Fibroblast of lung (primary cell): ENCODE measurements around the gene OBSL1. TPM values are rescaled to one million over a fixed set of nuclear protein-coding genes. Genes with fewer than 3 reads are reported as not detected.
A peak's percentile ranks its signal among the peaks of the same experiment; 100 is the strongest.

Experiments
- DNase-seq, 2 donors: peaks; one replicate each; pipeline versions ENCODE4 v3.0.0 to v3.0.0-alpha.2; 2010; ENCODE audit warnings: low read depth in 2 of 2
- H2AFZ ChIP-seq: 2 replicates; pipeline ENCODE4 v1.5.1; 2012; ENCODE audit warnings: low read length, control low read depth, inconsistent platforms
- H3K27ac ChIP-seq: 2 replicates; pipeline ENCODE4 v1.5.1; 2011; ENCODE audit warnings: low read length, control low read depth; ENCODE audit not compliant: insufficient read depth
- H3K27me3 ChIP-seq: 2 replicates; pipeline ENCODE4 v1.5.1; 2011; ENCODE audit warnings: mild to moderate bottlenecking, low read length; ENCODE audit not compliant: control insufficient read depth, insufficient read depth
- H3K36me3 ChIP-seq: 2 replicates; pipeline ENCODE4 v1.5.1; 2011; ENCODE audit warnings: low read length; ENCODE audit not compliant: control insufficient read depth, insufficient read depth
- H3K4me1 ChIP-seq: 2 replicates; pipeline ENCODE4 v1.5.1; 2011; ENCODE audit warnings: low read length; ENCODE audit not compliant: control insufficient read depth, insufficient read depth; ENCODE audit errors: extremely low read depth
- H3K4me2 ChIP-seq: 2 replicates; pipeline ENCODE4 v1.5.1; 2011; ENCODE audit warnings: low read length, control low read depth; ENCODE audit not compliant: insufficient read depth; ENCODE audit errors: extremely low read depth
- H3K4me3 ChIP-seq, 4 experiments: fragments of 200-600 bp in 1 of 4; sonication (generic) in 1 of 4; replicated peaks in 1 of 4; 2 replicates each; pipeline ENCODE4 v1.5.1; 2011 to 2016; ENCODE audit warnings: low read length in 4 of 4, low read depth in 3 of 4, mild to moderate bottlenecking in 3 of 4, control low read depth in 2 of 4, inconsistent platforms in 1 of 4, mixed read lengths in 1 of 4; ENCODE audit not compliant: insufficient read depth in 1 of 4; ENCODE audit errors: control extremely low read depth in 1 of 4
- H3K79me2 ChIP-seq: 2 replicates; pipeline ENCODE4 v1.5.1; 2012; ENCODE audit warnings: mild to moderate bottlenecking, low read length, inconsistent platforms; ENCODE audit not compliant: control insufficient read depth, insufficient read depth
- H3K9ac ChIP-seq: 2 replicates; pipeline ENCODE4 v1.5.1; 2011; ENCODE audit warnings: mild to moderate bottlenecking, low read length, control low read depth; ENCODE audit not compliant: insufficient read depth
- H3K9me3 ChIP-seq: 2 replicates; pipeline ENCODE4 v1.5.1; 2012; ENCODE audit warnings: low read depth, low read length; ENCODE audit not compliant: control insufficient read depth, insufficient read depth
- H4K20me1 ChIP-seq: 2 replicates; pipeline ENCODE4 v1.5.1; 2011; ENCODE audit warnings: low read length; ENCODE audit not compliant: control insufficient read depth, insufficient read depth; ENCODE audit errors: extremely low read depth
- EZH2 ChIP-seq: IDR thresholded peaks from 2 replicates; pipeline ENCODE4 v1.5.1; 2012; ENCODE audit warnings: low read length, control low read depth, mild to moderate bottlenecking; ENCODE audit errors: missing control alignments
- polyA plus RNA-seq, 2 donors: library from polyadenylated mRNA; depleted of rRNA in 1 of 2; stranded (reverse) in 1 of 2; unstranded in 1 of 2; fragments of >200 nt; gene quantifications; 2 replicates each; pipeline ENCODE4 v1.2.1, GENCODE V29; 2011 to 2012; ENCODE audit warnings: missing spikeins in 1 of 2
- total RNA-seq: library from RNA; depleted of rRNA; stranded (reverse); fragments of >200 nt; gene quantifications from 2 replicates; pipeline ENCODE4 v1.2.1, GENCODE V29; 2014
- TF ChIP-seq, protein P1 (sequence below), 2 donors: IDR thresholded peaks in 1 of 2; conservative IDR thresholded peaks in 1 of 2; 1 replicate in 1 of 2; 2 replicates in 1 of 2; pipeline ENCODE4 v1.5.1; 2011 to 2012; ENCODE audit warnings: low read length in 2 of 2, control low read depth in 1 of 2, inconsistent platforms in 1 of 2, low read depth in 1 of 2, mild to moderate bottlenecking in 1 of 2

The OBSL1 gene
- total and polyA plus RNA-seq, 2 donors (not counting 1 experiment from before 2014, with no cell fraction given): 24.7 to 28.7 TPM

GRCh38 chr2:219561179-219562048 lies 9.9 kb downstream of the OBSL1 start:
- no peaks in the 10 kb centered on the region for H3K9me3 ChIP-seq
- no peak overlapping the region for H3K4me3 ChIP-seq
- no peak overlapping the region for H3K27ac ChIP-seq
- no peak overlapping the region for H2AFZ ChIP-seq
- TF ChIP-seq, protein P1, sequence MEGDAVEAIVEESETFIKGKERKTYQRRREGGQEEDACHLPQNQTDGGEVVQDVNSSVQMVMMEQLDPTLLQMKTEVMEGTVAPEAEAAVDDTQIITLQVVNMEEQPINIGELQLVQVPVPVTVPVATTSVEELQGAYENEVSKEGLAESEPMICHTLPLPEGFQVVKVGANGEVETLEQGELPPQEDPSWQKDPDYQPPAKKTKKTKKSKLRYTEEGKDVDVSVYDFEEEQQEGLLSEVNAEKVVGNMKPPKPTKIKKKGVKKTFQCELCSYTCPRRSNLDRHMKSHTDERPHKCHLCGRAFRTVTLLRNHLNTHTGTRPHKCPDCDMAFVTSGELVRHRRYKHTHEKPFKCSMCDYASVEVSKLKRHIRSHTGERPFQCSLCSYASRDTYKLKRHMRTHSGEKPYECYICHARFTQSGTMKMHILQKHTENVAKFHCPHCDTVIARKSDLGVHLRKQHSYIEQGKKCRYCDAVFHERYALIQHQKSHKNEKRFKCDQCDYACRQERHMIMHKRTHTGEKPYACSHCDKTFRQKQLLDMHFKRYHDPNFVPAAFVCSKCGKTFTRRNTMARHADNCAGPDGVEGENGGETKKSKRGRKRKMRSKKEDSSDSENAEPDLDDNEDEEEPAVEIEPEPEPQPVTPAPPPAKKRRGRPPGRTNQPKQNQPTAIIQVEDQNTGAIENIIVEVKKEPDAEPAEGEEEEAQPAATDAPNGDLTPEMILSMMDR (conservative IDR thresholded peaks at IDR 0.05 in 1 of 2, IDR thresholded peaks at IDR 0.05 in 1 of 2; ENCODE audit: low read depth in 1 of 2, low read length in 2 of 2): no peak
- TF ChIP-seq EZH2: no peak
- H3K4me2 ChIP-seq: no peak overlapping the region
- H4K20me1 ChIP-seq: no peaks in the 10 kb centered on the region
- no peaks in the 10 kb centered on the region for H3K36me3 ChIP-seq
- H3K79me2 ChIP-seq: no peaks in the 10 kb centered on the region
- no peak for DNase-seq
- no peaks in the 10 kb centered on the region for H3K4me1 ChIP-seq
- no peak overlapping the region for H3K9ac ChIP-seq
- H3K27me3 ChIP-seq: no peaks in the 10 kb centered on the region

DNA sequence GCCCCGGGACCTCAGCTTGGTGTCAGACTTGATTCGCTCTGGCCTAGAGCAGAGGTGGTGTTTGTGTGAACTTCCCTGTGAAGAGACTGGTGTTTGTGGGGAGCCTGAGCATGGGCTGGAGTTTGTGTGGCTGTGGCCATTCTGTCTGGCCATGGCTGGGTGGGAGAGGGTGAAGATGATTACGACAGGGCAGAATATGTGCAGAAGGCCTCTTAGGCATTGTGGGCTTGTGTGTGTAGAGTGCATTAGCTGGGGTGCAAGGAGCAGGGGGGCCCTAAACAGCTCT lies 10.5 kb downstream of the OBSL1 start:
- no peak for DNase-seq
- Histone ChIP-seq H3K9me3 (no peaks in the 10 kb centered on the region), H4K20me1 (no peaks in the 10 kb centered on the region)

GRCh38 chr2:219560037-219560892 lies 11.1 kb downstream of the OBSL1 start:
- H3K79me2 ChIP-seq: no peaks in the 10 kb centered on the region
- no peak for DNase-seq
- no peaks in the 10 kb centered on the region for H4K20me1 ChIP-seq
- no peaks in the 10 kb centered on the region for H3K36me3 ChIP-seq
- no peaks in the 10 kb centered on the region for H3K9me3 ChIP-seq
- H3K27me3 ChIP-seq: no peaks in the 10 kb centered on the region
- H2AFZ ChIP-seq: no peak overlapping the region
- TF ChIP-seq EZH2: no peak
- TF ChIP-seq, protein P1 (conservative IDR thresholded peaks at IDR 0.05 in 1 of 2, IDR thresholded peaks at IDR 0.05 in 1 of 2; ENCODE audit: low read depth in 1 of 2, low read length in 2 of 2): peak; percentile 42 to 69
- no peak overlapping the region for H3K4me3 ChIP-seq
- H3K27ac ChIP-seq: no peak overlapping the region
- H3K9ac ChIP-seq: no peak overlapping the region
- no peaks in the 10 kb centered on the region for H3K4me1 ChIP-seq
- no peak overlapping the region for H3K4me2 ChIP-seq

More for the DNA sequence above, 10.5 kb downstream of the OBSL1 start:
- Histone ChIP-seq H3K4me3 (no peak overlapping the region), H3K4me1 (no peaks in the 10 kb centered on the region), H3K4me2 (no peak overlapping the region), H2AFZ (no peak overlapping the region), H3K36me3 (no peaks in the 10 kb centered on the region), H3K27me3 (no peaks in the 10 kb centered on the region), H3K9ac (no peak overlapping the region), H3K79me2 (no peaks in the 10 kb centered on the region), H3K27ac (no peak overlapping the region)
- TF ChIP-seq, protein P1 (conservative IDR thresholded peaks at IDR 0.05 in 1 of 2, IDR thresholded peaks at IDR 0.05 in 1 of 2; ENCODE audit: low read depth in 1 of 2, low read length in 2 of 2): peak in 1 of 2 donors; percentile 9
- no peak for TF ChIP-seq EZH2
